LNCAP (cell line): Measurements from ENCODE around the gene GRB10.

ENCODE experiments used
- CTCF ChIP-seq: fragments of 450-650 bp; IDR thresholded peaks from 2 replicates; pipeline ENCODE4 v1.5.1; 2017; ENCODE audit warnings: mild to moderate bottlenecking

GRB10 gene

GRCh38 chr7:50681432-50682045 is 101.2 kb downstream of the GRB10 start:
- TF ChIP-seq CTCF, result no peak

GRCh38 chr7:50679218-50680007 is 103.3 kb downstream of the GRB10 start:
- peak; percentile 47; the same call in 1 of the 2 replicates for TF ChIP-seq CTCF

GRCh38 chr7:50678586-50678985 is 104.1 kb downstream of the GRB10 start:
- TF ChIP-seq CTCF, result no peak

GRCh38 chr7:50677638-50677996 is 105.1 kb downstream of the GRB10 start:
- no peak for TF ChIP-seq CTCF

GRCh38 chr7:50676740-50677637 is 105.7 kb downstream of the GRB10 start:
- TF ChIP-seq CTCF, result no peak

- no peak for TF ChIP-seq CTCF
Observed at GRCh38 chr7:50676079-50676478, 106.6 kb downstream of the GRB10 start.
